Tibial nerve (tissue), 3 donors: ENCODE measurements around the gene PRCD.

Experiments
- POLR2A ChIP-seq, 2 donors: fragments of 450-650 bp; IDR thresholded peaks; one replicate each; pipeline ENCODE4 v1.6.1; 2017; ENCODE audit warnings: antibody characterized with exemption in 2 of 2, mild to moderate bottlenecking in 2 of 2, moderate library complexity in 2 of 2
- TF ChIP-seq, protein P1 (sequence below), 5 experiments: fragments of 200-600 bp in 3 of 5; fragments of 450-650 bp in 2 of 5; sonication (generic) in 3 of 5; IDR thresholded peaks; one replicate each; pipeline ENCODE4 v1.5.1; 2016 to 2019; ENCODE audit warnings: antibody characterized with exemption in 5 of 5, mild to moderate bottlenecking in 3 of 5, moderate library complexity in 2 of 5

DNA sequence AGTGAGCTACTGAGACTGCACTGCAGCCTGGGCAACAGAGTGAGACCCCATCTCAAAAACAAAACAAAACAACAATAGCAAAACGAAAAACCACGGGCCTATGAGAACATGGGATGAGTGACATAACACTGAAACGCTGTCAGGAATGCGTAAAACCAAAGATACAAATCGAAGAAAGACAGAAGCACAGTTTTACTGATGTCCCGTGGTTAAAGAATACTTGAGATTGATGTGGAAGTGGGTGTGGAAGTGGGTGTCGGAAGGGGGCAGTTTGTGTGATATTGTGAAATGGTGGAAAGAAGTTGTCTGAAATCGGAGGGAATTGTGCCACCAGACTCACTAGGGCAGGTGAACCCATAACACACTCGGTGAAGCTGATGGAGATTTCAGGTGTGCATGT, 36.3 kb downstream of the PRCD start:
- TF ChIP-seq, protein P1, sequence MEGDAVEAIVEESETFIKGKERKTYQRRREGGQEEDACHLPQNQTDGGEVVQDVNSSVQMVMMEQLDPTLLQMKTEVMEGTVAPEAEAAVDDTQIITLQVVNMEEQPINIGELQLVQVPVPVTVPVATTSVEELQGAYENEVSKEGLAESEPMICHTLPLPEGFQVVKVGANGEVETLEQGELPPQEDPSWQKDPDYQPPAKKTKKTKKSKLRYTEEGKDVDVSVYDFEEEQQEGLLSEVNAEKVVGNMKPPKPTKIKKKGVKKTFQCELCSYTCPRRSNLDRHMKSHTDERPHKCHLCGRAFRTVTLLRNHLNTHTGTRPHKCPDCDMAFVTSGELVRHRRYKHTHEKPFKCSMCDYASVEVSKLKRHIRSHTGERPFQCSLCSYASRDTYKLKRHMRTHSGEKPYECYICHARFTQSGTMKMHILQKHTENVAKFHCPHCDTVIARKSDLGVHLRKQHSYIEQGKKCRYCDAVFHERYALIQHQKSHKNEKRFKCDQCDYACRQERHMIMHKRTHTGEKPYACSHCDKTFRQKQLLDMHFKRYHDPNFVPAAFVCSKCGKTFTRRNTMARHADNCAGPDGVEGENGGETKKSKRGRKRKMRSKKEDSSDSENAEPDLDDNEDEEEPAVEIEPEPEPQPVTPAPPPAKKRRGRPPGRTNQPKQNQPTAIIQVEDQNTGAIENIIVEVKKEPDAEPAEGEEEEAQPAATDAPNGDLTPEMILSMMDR (IDR thresholded peaks at IDR 0.05) = no peak
- TF ChIP-seq POLR2A (IDR thresholded peaks at IDR 0.05) = no peak
